Inferior parietal cortex (tissue), 1 donor: ENCODE data around the gene GRAMD1B.

Source experiments
- DNase-seq: peaks from one replicate; pipeline ENCODE4 v3.0.0-alpha.2; 2016; ENCODE audit errors: extremely low spot score

GRAMD1B gene

DNA sequence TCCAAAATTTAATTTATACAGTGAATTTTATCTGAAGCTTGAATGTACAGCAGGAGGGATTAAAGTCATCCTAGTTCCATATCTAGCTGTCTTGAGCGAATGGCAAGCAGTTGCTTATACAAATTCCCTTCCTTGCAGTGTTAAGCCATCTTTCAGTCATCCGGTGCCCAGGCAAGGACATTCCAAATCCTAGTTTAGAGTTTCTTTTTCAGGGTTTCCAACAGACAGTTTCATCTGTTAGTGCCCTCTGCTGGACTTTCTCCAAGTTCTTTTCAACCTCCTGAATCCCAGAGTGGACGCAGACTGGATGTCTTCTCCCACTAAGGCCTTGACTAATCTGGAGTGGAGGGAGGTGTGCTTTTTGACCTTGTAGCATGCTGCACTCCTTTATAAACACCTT lies 45.4 kb downstream of the GRAMD1B start:
- DNase-seq: no peak

DNA sequence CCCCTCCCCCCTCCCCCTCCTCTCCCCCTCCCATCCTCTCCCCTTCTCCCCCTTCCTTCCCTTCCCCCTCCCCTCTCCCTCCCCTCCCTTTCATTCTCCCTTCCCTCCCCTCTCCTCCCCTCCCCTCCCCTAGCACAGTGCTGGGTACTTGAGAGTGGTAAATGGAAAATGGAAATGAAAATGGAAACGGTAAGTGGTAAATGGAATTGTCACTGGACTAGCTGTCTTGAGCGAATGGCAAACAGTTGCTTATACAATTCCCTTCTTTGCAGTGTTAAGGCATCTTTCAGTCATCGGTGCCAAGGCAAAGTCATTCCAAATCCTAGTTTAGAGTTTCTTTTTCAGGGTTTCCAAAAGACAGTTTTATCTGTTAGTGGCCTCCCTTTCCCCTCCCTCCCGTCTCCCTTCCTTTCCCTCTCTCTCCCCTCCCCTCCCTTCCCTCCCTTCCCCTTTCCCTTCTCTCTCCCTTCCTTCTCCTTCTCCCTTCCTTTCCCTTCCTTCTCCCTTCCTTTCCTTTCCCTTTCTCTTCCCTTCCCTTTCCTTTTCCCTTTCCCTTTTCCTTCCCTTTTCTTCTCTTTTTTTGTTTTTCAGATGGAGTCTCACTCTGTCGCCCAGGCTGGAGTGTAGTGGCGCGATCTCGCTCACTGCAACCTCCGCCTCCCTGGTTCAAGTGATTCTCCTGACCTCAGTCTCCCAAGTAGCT lies 47.3 kb downstream of the GRAMD1B start:
- no peak for DNase-seq

DNA sequence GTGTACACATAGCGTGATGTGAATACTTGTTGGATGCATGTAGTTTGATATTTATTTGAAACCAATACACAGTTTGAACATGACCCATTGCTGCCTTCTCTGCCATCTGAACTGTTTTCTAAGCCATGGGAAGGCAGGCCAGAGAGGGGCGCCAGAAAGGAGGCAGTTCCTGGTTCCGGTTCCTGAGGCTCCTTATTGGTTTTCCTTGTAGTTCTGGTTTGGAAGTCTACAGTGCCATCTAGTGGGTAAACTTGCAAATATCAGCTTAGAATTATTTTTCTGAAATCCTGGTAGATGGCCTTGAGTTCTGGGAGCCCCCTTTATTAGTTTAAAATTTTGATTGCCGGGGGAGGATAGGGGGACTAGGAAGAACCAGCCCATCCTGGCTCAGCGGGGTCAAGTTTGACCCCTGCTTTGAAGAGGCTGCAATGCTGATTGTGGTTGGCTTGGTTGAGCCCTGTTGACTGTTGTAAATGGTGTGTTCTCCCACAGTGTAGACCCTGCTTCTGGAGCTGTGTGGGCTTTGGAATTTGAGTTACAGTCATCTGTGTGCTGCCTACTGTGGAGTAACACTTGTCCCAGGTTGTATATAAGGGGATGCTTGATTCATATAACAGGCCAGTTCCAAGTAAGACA lies 48.4 kb downstream of the GRAMD1B start:
- peak; percentile 90 for DNase-seq

DNA sequence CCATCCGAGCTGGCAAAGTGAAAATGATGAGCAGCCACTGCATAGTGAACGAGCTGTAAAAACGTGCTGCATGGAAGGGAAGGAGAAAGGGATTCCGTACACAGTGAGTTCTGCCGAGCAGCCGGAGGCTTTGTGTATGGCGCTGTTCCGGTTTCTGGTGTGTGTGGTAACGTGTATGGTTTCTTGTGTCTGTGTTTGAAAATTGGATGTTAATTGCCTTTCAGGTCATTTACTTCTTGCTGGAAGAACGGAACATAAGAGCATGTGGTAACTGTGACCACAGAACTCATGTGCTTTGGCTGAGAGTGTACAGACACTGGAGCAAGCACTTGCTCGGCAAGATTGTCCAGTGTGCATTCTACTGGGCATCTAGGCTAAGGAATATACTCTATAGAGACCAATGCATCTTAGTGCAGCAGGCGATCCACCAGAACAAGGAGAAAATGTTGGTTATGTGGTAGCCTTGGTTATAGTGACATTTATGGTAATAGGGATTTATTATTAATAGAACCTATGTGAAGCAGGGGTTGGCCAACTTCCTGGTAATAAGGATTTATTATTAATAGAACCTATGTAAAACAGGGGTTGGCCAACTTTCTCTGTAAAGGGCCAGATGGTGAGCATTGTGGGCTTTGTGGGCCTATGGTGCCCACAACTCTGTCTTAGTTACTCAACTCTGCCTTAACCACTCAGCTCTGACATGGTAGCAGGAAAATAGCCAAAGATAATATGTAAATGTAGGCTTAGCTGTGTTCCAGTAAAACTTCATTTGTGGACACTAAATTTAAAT lies 49.2 kb downstream of the GRAMD1B start:
- DNase-seq: no peak

DNA sequence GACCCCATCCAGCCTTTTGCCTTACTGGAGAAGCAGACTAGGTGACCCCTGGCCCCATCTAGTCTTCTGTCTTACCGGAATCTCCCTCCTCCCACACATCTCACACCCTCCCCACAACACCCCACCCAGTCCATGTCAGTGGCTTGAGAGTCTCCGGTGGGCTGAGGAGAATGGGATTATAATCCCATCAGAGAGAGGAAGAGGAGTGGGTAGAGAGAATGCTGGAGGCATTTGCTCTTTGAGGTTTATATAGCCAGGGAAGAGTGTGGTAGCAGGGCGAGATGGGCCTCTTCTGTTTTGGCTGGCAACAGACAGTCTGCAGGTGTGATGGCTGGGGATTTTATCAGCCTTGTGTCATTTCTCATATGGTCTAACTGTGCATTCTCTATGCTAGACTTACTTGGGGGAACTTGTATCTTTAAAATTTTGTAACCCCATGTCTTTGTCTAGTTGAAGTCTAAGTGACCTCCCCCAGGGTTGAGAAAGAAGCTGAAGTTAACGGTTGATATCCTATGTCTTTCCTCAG lies 50.3 kb downstream of the GRAMD1B start:
- DNase-seq: no peak

DNA sequence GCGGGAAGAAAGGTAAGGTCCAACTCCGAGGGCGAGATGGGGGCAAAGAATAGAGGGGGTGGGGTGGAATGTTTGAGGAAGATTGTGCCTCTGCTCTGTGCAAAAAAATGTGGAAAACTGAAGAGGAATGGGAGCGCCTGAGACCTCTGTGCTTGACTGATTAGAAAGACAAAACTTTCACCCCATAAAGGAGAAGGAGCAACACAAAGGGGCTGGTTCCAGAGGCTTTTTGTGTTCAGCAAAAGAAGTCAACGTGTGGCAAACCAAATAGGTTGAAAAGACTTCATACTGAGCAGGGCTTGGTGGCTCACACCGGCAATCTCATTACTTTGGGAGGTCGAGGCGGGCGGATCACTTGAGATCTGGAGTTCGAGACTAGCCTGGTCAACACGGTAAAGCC lies 50.8 kb downstream of the GRAMD1B start:
- DNase-seq: no peak

DNA sequence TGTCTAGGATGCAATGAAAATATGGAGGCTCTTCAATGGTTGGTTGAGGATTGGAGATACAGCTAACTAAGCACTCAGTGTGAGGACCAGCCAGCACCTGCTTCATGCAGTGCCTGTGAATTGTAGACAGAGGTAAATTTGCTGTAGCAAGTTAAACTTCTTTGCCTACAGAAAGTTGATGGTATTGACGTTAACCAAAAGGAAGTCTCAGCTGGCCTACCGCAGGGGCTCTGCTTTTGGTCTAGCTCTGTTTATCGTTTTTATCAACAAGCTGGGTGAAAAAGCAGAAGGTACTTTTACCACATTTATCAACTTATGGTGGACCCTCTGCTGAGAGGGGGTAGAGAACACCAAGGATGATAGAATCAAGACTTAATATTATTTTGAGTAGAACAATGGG lies 51.6 kb downstream of the GRAMD1B start:
- DNase-seq: no peak

DNA sequence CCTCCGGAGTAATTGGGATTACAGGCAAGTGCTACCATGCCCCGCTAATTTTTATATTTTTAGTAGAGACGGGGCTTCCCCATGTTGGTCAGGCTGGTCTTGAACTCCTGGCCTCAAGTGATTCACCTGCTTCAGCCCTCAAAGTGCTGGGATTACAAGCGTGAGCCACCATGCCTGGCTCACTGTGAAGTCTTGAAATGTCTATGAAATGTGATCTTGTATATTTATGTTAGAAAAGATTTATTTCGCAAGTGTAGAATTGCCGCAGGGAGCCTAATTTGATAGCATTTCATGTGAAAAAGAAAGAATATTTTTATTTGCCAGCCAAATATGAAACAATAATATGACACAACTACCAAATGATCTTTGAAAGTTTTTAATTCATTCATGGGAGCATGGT lies 52.1 kb downstream of the GRAMD1B start:
- no peak for DNase-seq

DNA sequence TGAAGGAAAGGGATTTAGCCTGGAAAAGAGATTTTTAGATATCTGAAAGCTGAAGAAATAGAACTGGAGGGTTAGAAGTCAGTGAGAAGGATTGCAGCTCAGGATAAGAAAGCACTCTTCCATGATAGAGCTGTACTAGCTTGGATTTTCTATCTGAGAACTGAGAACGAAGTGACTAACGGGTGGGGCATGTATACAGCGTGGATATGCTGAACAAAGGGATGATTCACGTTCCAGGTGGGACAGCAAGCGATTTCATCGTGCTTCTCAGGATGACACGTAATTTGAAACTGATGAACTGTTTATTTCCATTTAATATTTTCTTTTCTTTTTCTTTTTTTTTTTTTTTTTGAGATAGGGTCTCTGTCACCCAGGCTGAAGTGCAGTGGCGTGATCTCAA lies 53.0 kb downstream of the GRAMD1B start:
- DNase-seq: no peak

DNA sequence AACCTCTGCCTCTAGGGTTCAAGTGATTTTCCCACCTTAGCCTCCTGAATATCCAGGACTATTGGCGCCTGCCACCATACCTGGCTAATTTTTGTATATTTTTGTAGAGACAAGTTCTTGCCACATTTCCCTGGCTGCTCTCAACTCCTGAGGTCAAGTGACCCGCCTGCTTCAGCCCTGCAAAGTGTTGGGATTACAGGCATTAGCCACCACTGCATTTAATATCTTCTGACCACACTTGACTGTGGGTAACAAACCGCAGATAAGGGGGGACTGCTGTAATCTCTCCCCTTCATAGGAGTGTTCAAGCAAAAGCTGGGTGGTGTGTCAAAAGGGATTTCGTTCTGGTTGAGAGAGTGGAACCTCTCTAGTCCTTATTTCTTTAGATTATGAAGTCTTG lies 53.4 kb downstream of the GRAMD1B start:
- no peak for DNase-seq

DNA sequence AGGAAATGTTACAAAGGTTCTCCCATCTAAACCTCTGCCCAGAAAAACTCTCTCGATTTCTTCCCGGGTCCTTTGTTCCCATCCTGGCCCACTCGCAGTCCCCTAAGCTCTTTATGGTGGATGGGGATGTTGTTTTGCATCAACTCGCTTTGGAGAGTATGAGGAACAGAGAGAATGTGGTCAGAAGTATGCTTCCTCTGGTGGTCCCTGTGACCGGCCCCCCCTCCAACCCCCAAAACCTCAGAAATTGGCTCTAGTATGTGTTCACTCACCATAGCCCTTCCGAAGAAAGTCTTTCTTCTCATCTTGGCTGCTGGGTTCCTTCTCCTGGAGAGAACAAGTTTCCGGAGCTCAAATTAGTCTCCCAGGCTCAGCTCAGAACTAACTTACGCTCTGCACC lies 54.4 kb downstream of the GRAMD1B start:
- DNase-seq: no peak

DNA sequence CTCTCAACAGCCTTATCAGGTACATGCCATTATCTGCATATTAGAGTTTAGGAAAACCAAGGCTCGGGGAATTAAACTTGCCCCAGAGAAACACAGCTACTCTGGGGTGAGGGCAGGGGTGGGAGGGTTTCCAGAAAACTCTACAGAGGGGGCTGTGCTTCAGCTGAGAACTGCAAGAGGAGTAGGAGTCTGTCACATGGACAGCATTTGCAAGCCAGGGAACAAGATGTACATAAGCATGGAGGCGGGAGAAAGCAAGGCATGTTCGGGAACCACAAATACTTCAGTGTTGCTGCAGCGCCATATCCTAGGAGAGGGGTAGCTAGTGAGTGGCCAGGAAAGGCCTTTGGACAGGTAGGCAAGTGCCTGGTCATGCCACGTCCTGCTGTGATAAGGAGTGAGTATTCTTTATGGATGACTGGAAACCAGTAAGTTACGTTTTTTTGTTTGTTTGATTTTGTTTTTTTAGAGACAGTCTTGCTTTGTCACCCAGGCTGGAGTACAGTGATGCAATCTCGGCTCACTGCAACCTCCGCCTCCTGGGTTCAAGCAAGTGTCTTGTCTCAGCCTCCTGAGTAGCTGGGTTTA lies 57.2 kb downstream of the GRAMD1B start:
- DNase-seq: peak; percentile 59

DNA sequence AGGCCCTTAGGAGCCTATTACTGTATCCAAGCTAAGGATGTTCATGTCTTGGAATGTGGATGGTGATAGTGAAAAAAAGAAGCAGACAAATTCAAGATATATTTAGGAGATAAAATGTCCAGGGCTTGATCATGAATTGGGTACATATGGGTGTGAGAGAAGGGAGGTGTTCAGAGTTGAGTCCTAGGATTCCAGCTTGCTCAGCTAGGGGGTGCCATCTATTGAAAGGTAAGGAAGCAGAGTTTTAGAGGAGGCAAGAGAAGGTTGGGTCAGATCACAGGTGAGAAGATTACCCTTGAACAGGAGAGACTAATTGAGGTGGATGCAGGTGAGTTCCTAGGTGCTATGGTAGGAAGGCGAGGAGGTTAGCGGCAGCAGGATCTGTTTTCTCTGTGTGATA lies 60.5 kb downstream of the GRAMD1B start:
- DNase-seq: no peak

DNA sequence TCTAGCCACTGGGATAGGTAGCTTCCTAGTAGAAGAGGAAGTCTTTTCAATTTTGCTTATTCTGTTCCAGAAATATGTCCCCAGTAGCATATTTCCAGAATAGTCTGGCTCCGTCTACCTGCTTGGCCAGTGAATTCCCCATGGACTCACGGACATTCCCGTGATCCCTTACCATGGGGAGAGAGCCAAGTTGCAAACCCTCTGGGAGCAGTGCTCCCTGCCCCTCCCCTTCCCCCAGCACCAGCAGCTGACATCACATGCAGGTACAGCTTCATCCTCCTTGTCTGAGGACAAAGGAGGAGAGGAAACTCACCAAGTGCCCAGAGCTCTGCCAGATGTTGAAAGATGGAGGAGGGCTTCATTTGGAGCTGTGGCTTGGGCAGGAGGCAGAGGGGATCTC lies 61.2 kb downstream of the GRAMD1B start:
- DNase-seq: no peak

DNA sequence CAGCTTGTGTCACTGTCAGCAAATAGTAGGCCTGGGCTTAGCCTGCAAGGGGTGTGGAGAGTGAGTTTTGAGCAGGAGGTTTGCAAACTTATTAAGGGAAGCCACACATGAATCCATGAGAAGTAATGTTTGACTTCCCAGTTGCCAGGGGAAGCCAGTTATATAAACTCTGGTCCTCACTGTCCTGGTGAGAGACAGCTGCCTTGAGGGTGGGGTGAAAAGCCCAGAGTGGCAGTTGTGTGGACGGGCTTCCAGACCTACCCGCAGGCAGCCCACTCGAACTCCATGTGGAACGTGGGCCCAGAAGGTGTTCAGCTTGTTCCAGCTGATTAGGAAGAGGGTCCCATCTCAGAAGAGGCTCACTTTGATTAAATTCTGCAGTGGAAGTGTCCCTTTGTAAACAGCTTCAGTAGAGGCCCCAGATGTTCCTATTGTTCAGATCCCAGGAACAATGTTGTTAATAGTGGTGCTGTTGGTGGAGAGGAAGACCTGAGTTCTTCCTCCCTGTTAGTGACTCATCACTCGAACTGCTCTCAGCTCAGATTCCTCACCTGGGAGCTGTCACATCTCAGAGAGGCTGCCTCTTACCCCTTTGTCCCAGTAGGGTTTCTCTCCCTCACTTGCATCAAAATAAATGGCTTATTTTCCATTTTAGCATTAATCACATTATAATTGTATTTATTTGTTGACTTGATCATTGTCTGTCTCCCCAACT lies 63.4 kb downstream of the GRAMD1B start:
- no peak for DNase-seq

DNA sequence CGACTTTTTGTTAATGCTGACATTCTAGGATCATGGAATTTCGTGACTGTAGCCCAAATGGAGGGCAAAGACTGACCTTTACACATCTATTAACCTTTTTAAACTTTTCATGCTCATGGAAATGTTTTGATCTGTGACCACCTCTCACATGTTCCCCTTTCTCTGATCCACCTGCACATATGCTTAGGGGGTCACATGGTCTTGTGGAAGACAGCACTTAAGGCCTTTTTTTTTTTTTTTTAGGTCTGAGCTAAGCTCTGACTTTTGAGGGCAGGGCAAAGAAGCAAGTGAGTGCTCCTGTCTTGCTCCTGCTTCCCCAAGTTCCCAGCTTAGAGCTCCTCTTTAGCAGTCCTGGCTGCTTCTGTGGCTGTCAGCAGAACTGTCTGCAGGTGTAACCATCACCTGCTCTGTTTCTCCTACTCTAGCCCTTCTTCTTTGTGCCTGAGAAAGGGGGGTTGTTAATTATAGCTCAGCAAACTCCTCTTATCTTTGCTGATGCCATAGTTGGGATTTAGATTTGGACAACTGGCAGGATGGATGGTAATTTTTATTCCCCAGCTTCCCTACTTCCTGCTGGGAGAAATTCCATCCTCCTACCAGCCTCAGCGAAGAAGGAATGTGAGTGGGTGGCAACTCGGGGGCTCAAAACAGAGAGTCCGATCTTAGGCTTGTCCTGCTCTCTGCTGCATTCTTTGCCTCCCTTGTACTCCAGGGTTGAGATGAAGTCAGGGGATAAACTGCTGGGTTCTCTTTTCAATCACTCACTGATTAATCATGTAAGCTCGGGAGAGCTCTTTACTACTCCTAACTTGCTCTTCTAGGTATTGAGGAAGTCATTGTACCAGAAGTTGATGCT lies 64.4 kb downstream of the GRAMD1B start:
- no peak for DNase-seq

DNA sequence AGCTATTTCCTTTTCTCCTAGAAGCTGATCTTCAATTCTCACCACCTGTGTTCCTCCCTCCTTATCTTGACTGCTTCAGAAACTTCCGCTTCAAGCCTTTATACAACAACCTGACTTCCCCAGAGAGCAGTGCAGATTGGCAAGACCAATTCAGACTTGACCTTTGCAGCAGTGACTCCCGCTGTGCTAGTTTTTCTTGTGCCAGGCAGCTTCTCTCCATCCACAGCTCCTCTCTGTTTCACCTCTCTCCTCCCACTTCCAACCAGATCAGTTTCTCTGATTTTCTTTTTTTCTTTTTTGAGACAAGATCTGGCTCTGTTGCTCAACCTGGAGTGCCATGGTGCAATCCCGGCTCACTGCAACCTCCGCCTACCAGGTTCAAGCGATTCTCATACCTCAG lies 74.3 kb downstream of the GRAMD1B start:
- no peak for DNase-seq

DNA sequence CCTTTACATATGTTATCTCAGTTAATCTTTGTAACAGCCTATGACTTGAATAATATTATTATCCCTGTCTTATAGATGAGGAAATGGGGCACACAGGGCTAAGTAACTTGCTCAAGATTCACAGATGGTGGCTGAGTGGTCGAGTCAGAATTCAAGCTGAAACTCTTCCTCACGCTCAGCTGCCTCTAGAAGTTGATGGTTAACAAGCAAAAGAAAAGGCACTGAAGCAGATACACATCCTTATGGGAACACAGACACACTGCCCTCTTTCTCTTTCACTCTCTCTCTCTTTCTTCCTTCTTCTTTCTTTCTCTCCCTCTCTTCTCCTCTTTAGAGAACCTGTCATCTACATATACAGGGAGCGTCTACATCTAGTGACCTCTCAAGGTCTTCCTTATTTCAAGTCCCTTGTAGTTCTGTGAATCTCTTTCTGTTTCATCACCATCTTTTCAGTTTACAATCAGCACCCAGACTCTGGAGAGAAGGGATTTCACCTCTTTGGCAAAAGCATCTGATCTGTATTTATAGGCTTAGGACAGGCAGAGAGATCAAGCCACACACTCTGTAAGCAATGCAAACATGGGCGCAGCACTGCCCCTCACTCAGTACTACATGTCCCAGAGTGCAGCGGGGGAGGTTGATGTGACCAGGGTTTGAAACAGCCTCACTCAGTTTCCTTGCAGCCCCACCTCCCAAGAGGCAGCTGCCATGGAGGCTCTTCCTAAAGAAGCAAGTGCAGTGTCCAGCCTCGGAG lies 75.7 kb downstream of the GRAMD1B start:
- no peak for DNase-seq

DNA sequence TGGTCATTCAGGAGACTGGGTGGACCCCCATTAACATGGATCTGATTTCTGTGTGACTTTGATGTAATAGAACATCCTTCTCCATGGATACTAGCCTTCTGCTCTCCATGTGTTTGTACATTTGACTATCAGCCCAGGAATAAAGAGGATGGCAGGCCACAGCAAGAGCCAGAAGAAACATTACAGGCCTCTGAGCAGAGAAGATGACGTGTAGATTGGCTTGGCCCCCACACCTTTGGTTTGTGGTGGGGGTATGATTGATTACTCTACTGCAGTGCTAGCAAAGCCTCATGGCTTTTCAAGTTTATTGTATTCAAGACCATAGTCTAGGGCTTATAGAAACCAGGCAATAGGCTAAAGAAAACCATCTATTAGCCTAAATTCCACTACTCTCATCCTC lies 77.0 kb downstream of the GRAMD1B start:
- DNase-seq: no peak
